Panc1 (cell line): ENCODE data around the gene RAP2C. TPM values are rescaled to one million over a fixed set of nuclear protein-coding genes. Genes with fewer than 3 reads are reported as not detected.

Experiments
- ATAC-seq: fragments of 200-7000 bp; cut with Tn5 transposase; 2 replicates; pipeline ENCODE4 v1.9.1; 2020; ENCODE audit warnings: mild to moderate bottlenecking, moderate library complexity
- BruUV-seq: library from RNA; stranded (reverse); fragments of 400-500 nt; replicated peaks from 2 replicates; lab custom pipeline; 2021; lab: Mats Ljungman, UMichigan
- CTCF ChIA-PET: fragments of 300-600 bp; sonication (Branson Sonifier 250); formaldehyde crosslinking; loops from one replicate; lab custom pipeline; 2022; ENCODE audit warnings: antibody characterized with exemption; lab: Charles Lee
- POLR2A ChIA-PET: fragments of 300-600 bp; sonication (Branson Sonifier 250); formaldehyde crosslinking; loops from one replicate; lab custom pipeline; 2022; ENCODE audit warnings: antibody characterized with exemption; lab: Charles Lee
- DNase-seq: peaks from one replicate; pipeline ENCODE4 v3.0.0-alpha.2; 2010; ENCODE audit warnings: low read depth, low spot score
- H3K27ac ChIP-seq: 2 replicates; pipeline ENCODE4 v1.5.1; 2011; ENCODE audit warnings: mild to moderate bottlenecking, low read length, inconsistent platforms
- H3K27me3 ChIP-seq: fragments of 200-500 bp; sonication (Bioruptor generic); 2 replicates; pipeline ENCODE4 v1.6.0; 2014; ENCODE audit warnings: low read length, inconsistent platforms; ENCODE audit not compliant: control insufficient read depth, insufficient read depth
- H3K36me3 ChIP-seq: fragments of 200-500 bp; sonication (Bioruptor generic); 2 replicates; pipeline ENCODE4 v1.5.1; 2014; ENCODE audit warnings: inconsistent platforms, mild to moderate bottlenecking, low read length, moderate library complexity; ENCODE audit not compliant: control insufficient read depth, insufficient read depth
- H3K4me1 ChIP-seq: 2 replicates; pipeline ENCODE4 v1.5.1; 2011; ENCODE audit warnings: inconsistent platforms, mild to moderate bottlenecking, low read length, moderate library complexity; ENCODE audit not compliant: control insufficient read depth, insufficient read depth
- H3K4me3 ChIP-seq, 2 experiments: 2 replicates each; pipeline ENCODE4 v1.5.1; 2011 to 2012; ENCODE audit warnings: low read depth in 2 of 2, low read length in 2 of 2, mild to moderate bottlenecking in 2 of 2, inconsistent platforms in 1 of 2, moderate library complexity in 1 of 2
- H3K9me3 ChIP-seq: fragments of 200-500 bp; sonication (Bioruptor generic); 2 replicates; pipeline ENCODE4 v1.5.1; 2014; ENCODE audit warnings: low read depth, mild to moderate bottlenecking, inconsistent platforms, low read length, moderate library complexity; ENCODE audit not compliant: control insufficient read depth, insufficient read depth
- CTCF ChIP-seq: fragments of 450-650 bp; IDR thresholded peaks from 2 replicates; pipeline ENCODE4 v1.5.1; 2017; ENCODE audit warnings: mild to moderate bottlenecking
- POLR2AphosphoS5 ChIP-seq: IDR thresholded peaks from 2 replicates; pipeline ENCODE4 v1.6.1; 2012; ENCODE audit warnings: mild to moderate bottlenecking, low read depth, low read length, moderate library complexity
- SIN3A ChIP-seq: IDR thresholded peaks from 2 replicates; pipeline ENCODE4 v1.6.1; 2012; ENCODE audit warnings: low read depth, mild to moderate bottlenecking, low read length, moderate library complexity, borderline replicate concordance; ENCODE audit not compliant: insufficient read depth
- TCF7L2 ChIP-seq: IDR thresholded peaks from 2 replicates; pipeline ENCODE4 v1.6.1; 2011; ENCODE audit warnings: mild to moderate bottlenecking, low read depth, low read length, inconsistent platforms
- in situ Hi-C: cut with HindIII; loops from 2 replicates; pipeline ENCODE4 v1.10.0; 2016; ENCODE audit warnings: low sequenced_read_pairs, low pct_unique_long_range_greater_than_20kb
- intact Hi-C: fragments of 100-400 bp; cut with micrococcal nuclease; formaldehyde crosslinking; loops from one replicate; pipeline ENCODE4 v1.10.0; 2022; ENCODE audit not compliant: unreplicated experiment
- total RNA-seq: library from RNA; stranded (reverse); gene quantifications from one replicate; pipeline ENCODE4 v1.2.1, GENCODE V29; 2021; ENCODE audit not compliant: unreplicated experiment
- TF ChIP-seq, protein P1 (sequence below), 2 experiments: IDR thresholded peaks; 2 replicates each; pipeline ENCODE4 v1.6.1; 2011 to 2012; ENCODE audit warnings: low read depth in 2 of 2, control low read depth in 1 of 2, low read length in 1 of 2, mild to moderate bottlenecking in 1 of 2, moderate library complexity in 1 of 2; ENCODE audit not compliant: insufficient read depth in 1 of 2

The RAP2C gene
- total RNA-seq, 1 experiment from 2014 or later: 36.2 TPM

GRCh38 chrX:132173647-132174046 lies 45.6 kb downstream of the RAP2C start:
- no peak for ATAC-seq
- BruUV-seq: no TSS peak
- DNase-seq: no peak

GRCh38 chrX:132171881-132172280 lies 47.4 kb downstream of the RAP2C start:
- H3K27ac ChIP-seq: no peak overlapping the region
- intact Hi-C loops: no loop called here
- ChIA-PET POLR2A (no interaction called here), CTCF (no interaction called here)
- H3K4me3 ChIP-seq: no peak overlapping the region
- TF ChIP-seq, protein P1, sequence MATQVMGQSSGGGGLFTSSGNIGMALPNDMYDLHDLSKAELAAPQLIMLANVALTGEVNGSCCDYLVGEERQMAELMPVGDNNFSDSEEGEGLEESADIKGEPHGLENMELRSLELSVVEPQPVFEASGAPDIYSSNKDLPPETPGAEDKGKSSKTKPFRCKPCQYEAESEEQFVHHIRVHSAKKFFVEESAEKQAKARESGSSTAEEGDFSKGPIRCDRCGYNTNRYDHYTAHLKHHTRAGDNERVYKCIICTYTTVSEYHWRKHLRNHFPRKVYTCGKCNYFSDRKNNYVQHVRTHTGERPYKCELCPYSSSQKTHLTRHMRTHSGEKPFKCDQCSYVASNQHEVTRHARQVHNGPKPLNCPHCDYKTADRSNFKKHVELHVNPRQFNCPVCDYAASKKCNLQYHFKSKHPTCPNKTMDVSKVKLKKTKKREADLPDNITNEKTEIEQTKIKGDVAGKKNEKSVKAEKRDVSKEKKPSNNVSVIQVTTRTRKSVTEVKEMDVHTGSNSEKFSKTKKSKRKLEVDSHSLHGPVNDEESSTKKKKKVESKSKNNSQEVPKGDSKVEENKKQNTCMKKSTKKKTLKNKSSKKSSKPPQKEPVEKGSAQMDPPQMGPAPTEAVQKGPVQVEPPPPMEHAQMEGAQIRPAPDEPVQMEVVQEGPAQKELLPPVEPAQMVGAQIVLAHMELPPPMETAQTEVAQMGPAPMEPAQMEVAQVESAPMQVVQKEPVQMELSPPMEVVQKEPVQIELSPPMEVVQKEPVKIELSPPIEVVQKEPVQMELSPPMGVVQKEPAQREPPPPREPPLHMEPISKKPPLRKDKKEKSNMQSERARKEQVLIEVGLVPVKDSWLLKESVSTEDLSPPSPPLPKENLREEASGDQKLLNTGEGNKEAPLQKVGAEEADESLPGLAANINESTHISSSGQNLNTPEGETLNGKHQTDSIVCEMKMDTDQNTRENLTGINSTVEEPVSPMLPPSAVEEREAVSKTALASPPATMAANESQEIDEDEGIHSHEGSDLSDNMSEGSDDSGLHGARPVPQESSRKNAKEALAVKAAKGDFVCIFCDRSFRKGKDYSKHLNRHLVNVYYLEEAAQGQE (IDR thresholded peaks at IDR 0.05; ENCODE audit: insufficient read depth in 1 of 2, low read depth in 2 of 2, low read length in 1 of 2): no peak
- 0 out of 2 replicates have a peak, but pooled peaks have one; percentile 2 for TF ChIP-seq CTCF
- H3K27me3 ChIP-seq: no peaks in the 10 kb centered on the region; the same call in 1 of the 2 replicates
- no peaks in the 10 kb centered on the region for H3K4me1 ChIP-seq
- no peaks in the 10 kb centered on the region for H3K9me3 ChIP-seq
- no peaks in the 10 kb centered on the region for H3K36me3 ChIP-seq
- ATAC-seq (no peak), DNase-seq (no peak)
- no TSS peak for BruUV-seq
- in situ Hi-C loops: no loop called here

More at GRCh38 chrX:132173647-132174046, 45.6 kb downstream of the RAP2C start:
- TF ChIP-seq POLR2AphosphoS5 (no peak), CTCF (no peak), SIN3A (no peak), TCF7L2 (no peak)
- TF ChIP-seq, protein P1 (IDR thresholded peaks at IDR 0.05; ENCODE audit: insufficient read depth in 1 of 2, low read depth in 2 of 2, low read length in 1 of 2): no peak
- in situ Hi-C loops (no loop called here), intact Hi-C loops (no loop called here)
- CTCF ChIA-PET: no interaction called here
- POLR2A ChIA-PET: no interaction called here
- Histone ChIP-seq H3K36me3 (no peaks in the 10 kb centered on the region), H3K4me3 (no peak overlapping the region), H3K27me3 (no peaks in the 10 kb centered on the region; the same call in 1 of the 2 replicates), H3K27ac (no peak overlapping the region), H3K9me3 (no peaks in the 10 kb centered on the region), H3K4me1 (no peaks in the 10 kb centered on the region)
